SK-N-SH (cell line): Measurements from ENCODE around the gene ANXA7.

Source experiments
- CHD2 ChIP-seq: fragments of 150-350 bp; IDR thresholded peaks from 2 replicates; pipeline ENCODE4 v1.6.1; 2018; ENCODE audit warnings: low read length; ENCODE audit not compliant: partially characterized antibody
- CTCF ChIP-seq: fragments of 200-600 bp; sonication (generic); IDR thresholded peaks from 2 replicates; pipeline ENCODE4 v1.6.1; 2017; ENCODE audit warnings: antibody characterized with exemption, mild to moderate bottlenecking, moderate library complexity
- ELF1 ChIP-seq: IDR thresholded peaks from 2 replicates; pipeline ENCODE4 v1.4.0; 2012
- EP300 ChIP-seq, 2 experiments: IDR thresholded peaks; 2 replicates each; pipeline versions ENCODE4 v1.4.0 to v1.6.1; 2012; ENCODE audit warnings: borderline replicate concordance in 1 of 2, low read depth in 1 of 2, low read length in 1 of 2
- FOXM1 ChIP-seq: IDR thresholded peaks from 2 replicates; pipeline ENCODE4 v1.4.0; 2012; ENCODE audit warnings: low read depth, mild to moderate bottlenecking
- JUND ChIP-seq: IDR thresholded peaks from 2 replicates; pipeline ENCODE4 v1.4.0; 2012
- NFIC ChIP-seq: IDR thresholded peaks from 2 replicates; pipeline ENCODE4 v1.4.0; 2012; ENCODE audit warnings: borderline replicate concordance
- RXRA ChIP-seq: IDR thresholded peaks from 2 replicates; pipeline ENCODE4 v1.4.0; 2012; ENCODE audit warnings: low read depth, mild to moderate bottlenecking, borderline replicate concordance
- TEAD4 ChIP-seq: IDR thresholded peaks from 2 replicates; pipeline ENCODE4 v1.4.0; 2012; ENCODE audit warnings: mild to moderate bottlenecking, borderline replicate concordance; ENCODE audit not compliant: insufficient read depth
- USF2 ChIP-seq: fragments of 150-350 bp; IDR thresholded peaks from 2 replicates; pipeline ENCODE4 v1.6.1; 2017; ENCODE audit warnings: antibody characterized with exemption, low read length, low read depth, borderline replicate concordance
- YY1 ChIP-seq: IDR thresholded peaks from 2 replicates; pipeline ENCODE4 v1.4.0; 2012; ENCODE audit warnings: low read depth, mild to moderate bottlenecking

- TF ChIP-seq JUND (no peak), CTCF (no peak), EP300 (IDR thresholded peaks at IDR 0.05; ENCODE audit: borderline replicate concordance in 1 of 2, low read depth in 1 of 2, low read length in 1 of 2) (no peak), ELF1 (no peak), NFIC (no peak), TEAD4 (no peak), RXRA (no peak), CHD2 (no peak), YY1 (no peak), USF2 (no peak), FOXM1 (no peak)
Measured at GRCh38 chr10:73460897-73461296, 47.0 kb upstream of the ANXA7 start.
